ENCODE results near the gene BLMH. TPM values are rescaled to one million over a fixed set of nuclear protein-coding genes. Genes with fewer than 3 reads are reported as not detected.

Gene BLMH
- total and polyA plus RNA-seq, 10 of the 15 experiments (the other 5 are each of a cell fraction or from before 2014, with no cell fraction given) = 16.1 to 63.9 (median 54.0) TPM

DNA sequence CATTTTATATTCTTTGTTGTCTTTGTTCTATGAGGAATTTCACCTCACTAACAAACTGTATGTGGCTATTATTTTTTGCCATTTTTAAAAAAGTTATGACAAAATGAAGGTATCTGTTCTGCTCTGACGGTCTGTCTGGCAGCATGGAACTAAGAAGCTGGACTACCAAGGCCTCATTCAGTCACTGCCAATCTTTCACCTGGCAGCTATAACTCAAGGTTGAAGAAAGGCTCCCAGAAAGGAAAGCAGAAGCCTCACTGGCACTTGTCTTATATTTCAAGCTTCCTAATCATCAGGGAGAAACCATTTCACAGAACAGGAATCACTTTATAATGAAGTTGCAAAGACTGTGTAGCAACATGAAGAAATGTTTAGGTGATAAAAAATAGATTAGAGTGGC lies 37.6 kb downstream of the BLMH start (continued):
- TF ChIP-seq, protein P1, sequence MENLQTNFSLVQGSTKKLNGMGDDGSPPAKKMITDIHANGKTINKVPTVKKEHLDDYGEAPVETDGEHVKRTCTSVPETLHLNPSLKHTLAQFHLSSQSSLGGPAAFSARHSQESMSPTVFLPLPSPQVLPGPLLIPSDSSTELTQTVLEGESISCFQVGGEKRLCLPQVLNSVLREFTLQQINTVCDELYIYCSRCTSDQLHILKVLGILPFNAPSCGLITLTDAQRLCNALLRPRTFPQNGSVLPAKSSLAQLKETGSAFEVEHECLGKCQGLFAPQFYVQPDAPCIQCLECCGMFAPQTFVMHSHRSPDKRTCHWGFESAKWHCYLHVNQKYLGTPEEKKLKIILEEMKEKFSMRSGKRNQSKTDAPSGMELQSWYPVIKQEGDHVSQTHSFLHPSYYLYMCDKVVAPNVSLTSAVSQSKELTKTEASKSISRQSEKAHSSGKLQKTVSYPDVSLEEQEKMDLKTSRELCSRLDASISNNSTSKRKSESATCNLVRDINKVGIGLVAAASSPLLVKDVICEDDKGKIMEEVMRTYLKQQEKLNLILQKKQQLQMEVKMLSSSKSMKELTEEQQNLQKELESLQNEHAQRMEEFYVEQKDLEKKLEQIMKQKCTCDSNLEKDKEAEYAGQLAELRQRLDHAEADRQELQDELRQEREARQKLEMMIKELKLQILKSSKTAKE (IDR thresholded peaks at IDR 0.05; ENCODE audit: low read depth, poor library complexity, severe bottlenecking) = no peak
- TF ChIP-seq CBFB (IDR thresholded peaks at IDR 0.05; ENCODE audit: low read depth) (no peak), ZSCAN29 (IDR thresholded peaks at IDR 0.05) (no peak)
- TF ChIP-seq, protein P2, sequence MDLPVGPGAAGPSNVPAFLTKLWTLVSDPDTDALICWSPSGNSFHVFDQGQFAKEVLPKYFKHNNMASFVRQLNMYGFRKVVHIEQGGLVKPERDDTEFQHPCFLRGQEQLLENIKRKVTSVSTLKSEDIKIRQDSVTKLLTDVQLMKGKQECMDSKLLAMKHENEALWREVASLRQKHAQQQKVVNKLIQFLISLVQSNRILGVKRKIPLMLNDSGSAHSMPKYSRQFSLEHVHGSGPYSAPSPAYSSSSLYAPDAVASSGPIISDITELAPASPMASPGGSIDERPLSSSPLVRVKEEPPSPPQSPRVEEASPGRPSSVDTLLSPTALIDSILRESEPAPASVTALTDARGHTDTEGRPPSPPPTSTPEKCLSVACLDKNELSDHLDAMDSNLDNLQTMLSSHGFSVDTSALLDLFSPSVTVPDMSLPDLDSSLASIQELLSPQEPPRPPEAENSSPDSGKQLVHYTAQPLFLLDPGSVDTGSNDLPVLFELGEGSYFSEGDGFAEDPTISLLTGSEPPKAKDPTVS (IDR thresholded peaks at IDR 0.05; ENCODE audit: low read depth, low read length) = no peak

DNA sequence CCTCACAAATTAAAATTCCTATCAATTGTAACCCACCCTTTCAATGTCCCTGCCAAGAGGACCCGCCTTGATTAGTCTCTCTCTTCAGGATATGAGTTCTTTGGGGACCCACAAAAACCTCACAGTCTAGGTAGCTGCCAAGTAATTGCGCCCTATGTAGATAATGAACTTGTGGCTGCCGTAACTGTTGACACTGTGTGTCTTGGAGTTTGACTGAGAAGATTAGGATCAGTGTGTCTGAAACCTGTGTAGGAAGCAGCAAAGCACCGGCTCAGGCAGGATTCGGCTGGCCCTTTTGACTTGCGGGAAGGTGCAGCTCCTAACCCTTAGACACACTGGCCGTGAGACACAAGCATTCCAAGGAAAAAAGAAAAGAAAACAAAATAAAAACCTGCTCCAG lies 38.4 kb downstream of the BLMH start:
- ChIA-PET CTCF (interaction anchor here (0.7 to 2.6 kb wide), 5 partner anchors 83 to 281 kb away, joined by 3 to 7 read pairs (median 4); no protein-coding TSS in a partner anchor), POLR2A (no interaction called here), SMC1A (ENCODE audit: uncharacterized antibody, unreplicated experiment) (interaction anchor here (1.7 kb wide), 1 partner anchor 127 kb away, joined by 4 read pairs; no protein-coding TSS in a partner anchor), RAD21 (ENCODE audit: unreplicated experiment) (no interaction called here)
- 94% methylated on average over 7 of the region's 7 CpGs for WGBS (ENCODE audit: insufficient coverage, insufficient replicate concordance, low lambda C conversion rate, missing lambda C conversion rate)
- DNase-seq (ENCODE audit: low read depth, low spot score) = no peak
- no peak overlapping the region for H3K27ac ChIP-seq (ENCODE audit: control insufficient read depth, insufficient read depth)
- no peaks in the 10 kb centered on the region for H3K79me2 ChIP-seq (ENCODE audit: control insufficient read depth, insufficient read depth, low read length)
- H2AFZ ChIP-seq (ENCODE audit: control insufficient read depth, low read depth, low read length) = no peak overlapping the region
- no peak overlapping the region for H3K4me3 ChIP-seq
- no peak overlapping the region for H3K9ac ChIP-seq (ENCODE audit: control insufficient read depth, insufficient read depth, low read length)
- in situ Hi-C loops (cut with MboI) (no loop called here), intact Hi-C loops (cut with micrococcal nuclease; ENCODE audit: unreplicated experiment) (no loop called here)
- no peak for TF ChIP-seq HDAC2 (IDR thresholded peaks at IDR 0.05)
- TF ChIP-seq, protein P3, sequence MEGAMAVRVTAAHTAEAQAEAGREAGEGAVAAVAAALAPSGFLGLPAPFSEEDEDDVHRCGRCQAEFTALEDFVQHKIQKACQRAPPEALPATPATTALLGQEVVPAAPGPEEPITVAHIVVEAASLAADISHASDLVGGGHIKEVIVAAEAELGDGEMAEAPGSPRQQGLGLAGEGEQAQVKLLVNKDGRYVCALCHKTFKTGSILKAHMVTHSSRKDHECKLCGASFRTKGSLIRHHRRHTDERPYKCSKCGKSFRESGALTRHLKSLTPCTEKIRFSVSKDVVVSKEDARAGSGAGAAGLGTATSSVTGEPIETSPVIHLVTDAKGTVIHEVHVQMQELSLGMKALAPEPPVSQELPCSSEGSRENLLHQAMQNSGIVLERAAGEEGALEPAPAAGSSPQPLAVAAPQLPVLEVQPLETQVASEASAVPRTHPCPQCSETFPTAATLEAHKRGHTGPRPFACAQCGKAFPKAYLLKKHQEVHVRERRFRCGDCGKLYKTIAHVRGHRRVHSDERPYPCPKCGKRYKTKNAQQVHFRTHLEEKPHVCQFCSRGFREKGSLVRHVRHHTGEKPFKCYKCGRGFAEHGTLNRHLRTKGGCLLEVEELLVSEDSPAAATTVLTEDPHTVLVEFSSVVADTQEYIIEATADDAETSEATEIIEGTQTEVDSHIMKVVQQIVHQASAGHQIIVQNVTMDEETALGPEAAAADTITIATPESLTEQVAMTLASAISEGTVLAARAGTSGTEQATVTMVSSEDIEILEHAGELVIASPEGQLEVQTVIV (IDR thresholded peaks at IDR 0.05; ENCODE audit: borderline replicate concordance, partially characterized antibody) = no peak
- no peak for TF ChIP-seq BACH1 (IDR thresholded peaks at IDR 0.05; ENCODE audit: borderline replicate concordance)
- no peak for TF ChIP-seq SP1 (IDR thresholded peaks at IDR 0.05; ENCODE audit: low read depth, low read length)
- TF ChIP-seq SMC3 (IDR thresholded peaks at IDR 0.05; ENCODE audit: borderline replicate concordance, low read length) = no peak
- H4K20me1 ChIP-seq (ENCODE audit: control insufficient read depth, insufficient read depth) = no peaks in the 10 kb centered on the region
- no peaks in the 10 kb centered on the region for H3K4me1 ChIP-seq (ENCODE audit: control insufficient read depth, insufficient read depth, low read length)
- H3K36me3 ChIP-seq (ENCODE audit: control insufficient read depth in 2 of 2, insufficient read depth in 2 of 2, low read length in 1 of 2) = peaks cover 6 to 12% of the 10 kb centered on the region in 2 experiments; a peak in 3 of 4 replicates
- no peak for ATAC-seq
- no TSS peak for BruUV-seq (replicated peaks)
- no peak overlapping the region for H3K4me2 ChIP-seq (ENCODE audit: control insufficient read depth, insufficient read depth)
- no peaks in the 10 kb centered on the region for H3K9me3 ChIP-seq (replicated peaks; ENCODE audit: control insufficient read depth, insufficient read depth, low read length)
- H3K27me3 ChIP-seq (replicated peaks in 1 of 2; ENCODE audit: control insufficient read depth in 2 of 2, insufficient read depth in 2 of 2, low read length in 1 of 2) = no peaks in the 10 kb centered on the region
- FAIRE-seq = no peak

Measured in GM12878 (cell line).